T-helper 1 cell (primary cell): ENCODE data around the gene SYCN.

ENCODE experiments used
- DNase-seq, 5 donors: peaks; one replicate each; pipeline ENCODE4 v3.0.0-alpha.2; 2012 to 2020

Gene SYCN

DNA sequence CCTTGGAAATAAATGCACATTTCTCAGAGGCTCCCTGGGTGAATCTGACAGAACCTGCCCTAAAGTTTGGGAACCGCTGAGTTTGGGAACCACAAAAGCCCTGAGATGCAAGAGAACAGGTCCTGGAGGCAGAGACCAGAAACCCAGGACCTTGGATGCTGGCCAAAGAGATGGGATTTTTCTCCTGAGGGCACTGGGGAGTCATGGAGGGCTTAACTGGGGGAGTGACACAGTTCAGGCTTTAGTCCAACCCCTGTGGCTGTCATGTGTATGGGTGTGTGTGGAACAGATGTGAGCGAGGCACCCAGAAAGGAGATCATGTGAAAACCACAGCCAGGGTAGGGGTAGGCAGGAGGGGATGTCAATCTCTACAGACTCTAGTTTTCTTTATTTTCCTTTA, 11.2 kb downstream of the SYCN start:
- no peak for DNase-seq

DNA sequence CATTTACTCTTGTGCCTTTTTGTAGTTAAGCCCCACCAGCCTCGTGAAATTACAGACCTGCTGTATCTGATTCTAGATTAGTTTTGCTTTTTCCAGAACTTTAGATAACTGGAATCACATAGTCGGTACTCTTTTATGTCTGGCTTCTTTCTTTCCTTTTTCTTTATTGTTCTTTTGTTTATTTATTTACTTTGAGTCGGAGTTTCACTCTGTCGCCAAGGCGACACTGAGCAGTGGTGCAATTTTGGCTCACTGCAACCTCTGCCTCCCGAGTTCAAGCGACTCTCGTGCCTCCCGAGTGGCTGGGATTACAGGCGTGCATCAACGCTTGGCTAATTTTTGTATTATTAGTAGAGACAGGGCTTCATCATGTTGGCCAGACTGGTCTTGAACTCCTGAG, 13.3 kb downstream of the SYCN start:
- no peak for DNase-seq

GRCh38 chr19:39188960-39189359, 15.1 kb downstream of the SYCN start:
- no peak for DNase-seq

- no peak for DNase-seq
These were observed 16.5 kb downstream of the SYCN start for GRCh38 chr19:39187552-39187943.

DNA sequence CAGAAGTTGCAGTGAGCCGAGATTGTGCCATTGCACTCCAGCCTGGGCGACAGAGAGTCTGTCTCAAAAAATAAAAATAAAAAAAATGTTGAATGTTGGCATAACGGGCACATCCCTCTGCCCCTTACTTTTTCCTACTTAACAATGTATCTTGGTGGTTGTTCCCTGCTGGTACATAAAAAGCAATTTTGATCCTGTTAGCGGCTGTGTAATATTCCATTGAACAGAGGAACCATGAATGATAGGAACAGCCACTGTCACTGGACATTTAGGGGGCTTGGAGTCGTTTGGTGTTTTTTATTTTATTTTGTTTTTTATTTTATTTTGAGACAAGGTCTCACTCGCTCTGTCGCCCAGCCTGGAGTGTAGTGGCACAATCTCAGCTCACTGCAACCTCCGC, 17.7 kb downstream of the SYCN start:
- no peak for DNase-seq

DNA sequence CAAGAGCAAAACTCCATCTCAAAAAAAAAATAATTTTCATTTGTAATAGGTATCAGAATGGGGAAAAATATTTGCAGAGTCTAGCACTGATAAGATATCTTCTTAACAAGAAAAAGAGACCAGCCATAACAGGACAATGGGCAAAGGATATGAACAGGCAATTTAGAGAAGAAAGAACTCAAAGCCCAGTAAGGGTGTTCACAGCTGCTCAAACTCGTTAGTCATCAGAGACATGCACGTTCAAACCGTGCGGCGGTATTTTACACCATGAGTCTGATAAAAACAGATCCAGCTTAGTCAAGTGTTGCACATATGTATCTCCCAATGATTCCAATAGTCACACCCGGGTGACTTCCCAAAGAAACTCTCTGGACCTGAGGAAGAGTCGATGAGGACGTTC, 21.0 kb downstream of the SYCN start:
- DNase-seq, result no peak

DNA sequence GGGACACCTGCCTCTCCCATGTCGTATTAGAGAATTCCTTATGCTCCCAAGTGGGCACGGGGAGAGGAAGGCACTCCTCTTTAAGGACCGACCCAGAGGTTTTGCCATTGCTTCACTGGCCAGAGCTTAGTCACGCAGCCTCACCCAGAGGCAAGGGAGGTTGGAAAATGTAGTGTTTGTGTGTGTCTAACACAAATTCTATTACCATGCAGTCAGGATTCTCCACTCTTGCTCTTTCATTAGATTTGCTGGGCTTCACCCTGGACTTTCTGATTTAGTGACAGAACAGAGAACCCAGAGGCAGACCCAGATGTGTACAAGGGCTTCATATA, 21.9 kb downstream of the SYCN start:
- DNase-seq, result no peak

DNA sequence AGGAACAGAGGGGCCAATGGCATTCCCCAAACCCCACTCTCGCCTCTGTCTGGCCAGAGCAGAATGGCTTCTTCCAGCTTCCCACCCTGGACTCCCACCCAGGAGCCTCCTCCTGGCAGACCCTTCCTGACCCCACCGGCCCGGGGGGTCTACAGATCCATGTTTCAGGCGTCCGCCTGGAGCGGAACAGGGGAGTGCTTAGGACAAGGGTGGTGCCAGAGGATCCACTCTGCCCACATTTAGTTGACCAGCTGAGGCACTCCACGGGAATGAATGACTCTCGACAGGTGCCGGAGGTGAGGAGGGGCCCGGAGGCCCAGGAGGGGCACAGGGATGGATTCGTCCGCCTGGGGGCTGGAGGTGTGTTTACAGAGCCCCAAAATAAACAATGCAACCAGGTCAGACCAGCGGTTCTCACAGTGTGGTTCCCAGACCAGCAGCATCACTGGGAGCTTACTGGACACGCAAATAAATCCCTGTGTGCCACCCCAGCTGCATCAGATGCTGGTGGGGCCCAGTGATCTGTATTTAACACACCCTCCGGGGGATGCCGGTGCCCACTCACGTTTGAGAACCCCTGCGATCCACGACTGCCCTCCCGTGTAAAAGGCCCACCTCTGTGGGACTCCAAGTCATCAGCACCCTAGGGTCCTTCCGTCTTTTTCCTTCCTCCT, 22.4 kb downstream of the SYCN start:
- no peak for DNase-seq

GRCh38 chr19:39180749-39181148, 23.3 kb downstream of the SYCN start:
- DNase-seq, result no peak

DNA sequence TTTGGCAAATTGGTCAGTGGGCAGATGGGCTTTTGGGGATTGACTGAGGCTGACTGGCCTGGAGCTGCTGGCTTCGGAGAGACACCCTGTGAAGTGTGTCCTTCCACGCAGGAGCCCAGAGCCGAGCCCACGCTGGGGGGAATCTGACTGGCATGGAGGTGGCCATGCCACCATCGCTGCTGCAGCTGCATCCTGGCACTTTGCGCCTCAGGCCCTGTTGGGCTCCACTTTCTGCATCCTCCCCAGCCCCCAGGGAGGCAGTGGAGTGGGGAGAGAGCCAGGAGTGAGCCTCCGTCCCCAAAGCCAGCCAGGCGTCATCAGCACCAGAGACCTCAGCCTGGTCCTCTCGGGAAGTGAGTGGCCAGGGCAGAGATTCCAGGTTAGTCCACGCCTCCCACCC, 24.3 kb downstream of the SYCN start:
- no peak for DNase-seq

DNA sequence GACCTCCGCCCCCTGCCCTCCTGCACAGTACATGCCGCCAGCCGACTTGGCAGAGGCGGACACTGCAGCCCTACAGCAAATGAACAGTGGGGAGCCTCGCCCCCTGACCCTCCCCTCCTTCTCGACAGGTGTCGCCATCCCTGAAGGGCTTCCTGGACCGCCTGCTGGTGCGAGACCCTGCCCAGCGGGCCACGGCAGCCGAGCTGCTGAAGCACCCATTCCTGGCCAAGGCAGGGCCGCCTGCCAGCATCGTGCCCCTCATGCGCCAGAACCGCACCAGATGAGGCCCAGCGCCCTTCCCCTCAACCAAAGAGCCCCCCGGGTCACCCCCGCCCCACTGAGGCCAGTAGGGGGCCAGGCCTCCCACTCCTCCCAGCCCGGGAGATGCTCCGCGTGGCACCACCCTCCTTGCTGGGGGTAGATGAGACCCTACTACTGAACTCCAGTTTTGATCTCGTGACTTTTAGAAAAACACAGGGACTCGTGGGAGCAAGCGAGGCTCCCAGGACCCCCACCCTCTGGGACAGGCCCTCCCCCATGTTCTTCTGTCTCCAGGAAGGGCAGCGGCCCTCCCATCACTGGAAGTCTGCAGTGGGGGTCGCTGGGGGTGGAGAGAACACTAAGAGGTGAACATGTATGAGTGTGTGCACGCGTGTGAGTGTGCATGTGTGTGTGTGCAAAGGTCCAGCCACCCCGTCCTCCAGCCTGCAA, 25.6 kb downstream of the SYCN start:
- no peak for DNase-seq

DNA sequence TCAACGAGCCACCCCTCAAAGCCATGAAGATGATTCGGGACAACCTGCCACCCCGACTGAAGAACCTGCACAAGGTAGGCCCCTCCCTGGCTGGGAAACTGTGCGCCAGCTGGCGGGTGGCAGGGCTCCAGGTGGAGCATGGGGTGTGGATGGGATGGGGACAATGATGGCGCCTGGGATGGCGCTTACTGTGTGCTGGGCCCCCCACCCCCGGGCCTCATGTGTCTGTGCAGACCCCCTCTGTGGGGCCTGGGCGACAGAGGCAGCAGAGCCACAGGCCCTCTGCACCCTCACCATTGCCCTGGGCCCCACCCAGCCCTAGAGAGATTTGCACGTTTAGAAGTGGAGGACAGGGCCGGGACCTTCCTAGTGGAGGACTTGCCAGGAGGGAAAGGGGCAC, 26.3 kb downstream of the SYCN start:
- DNase-seq, result no peak

DNA sequence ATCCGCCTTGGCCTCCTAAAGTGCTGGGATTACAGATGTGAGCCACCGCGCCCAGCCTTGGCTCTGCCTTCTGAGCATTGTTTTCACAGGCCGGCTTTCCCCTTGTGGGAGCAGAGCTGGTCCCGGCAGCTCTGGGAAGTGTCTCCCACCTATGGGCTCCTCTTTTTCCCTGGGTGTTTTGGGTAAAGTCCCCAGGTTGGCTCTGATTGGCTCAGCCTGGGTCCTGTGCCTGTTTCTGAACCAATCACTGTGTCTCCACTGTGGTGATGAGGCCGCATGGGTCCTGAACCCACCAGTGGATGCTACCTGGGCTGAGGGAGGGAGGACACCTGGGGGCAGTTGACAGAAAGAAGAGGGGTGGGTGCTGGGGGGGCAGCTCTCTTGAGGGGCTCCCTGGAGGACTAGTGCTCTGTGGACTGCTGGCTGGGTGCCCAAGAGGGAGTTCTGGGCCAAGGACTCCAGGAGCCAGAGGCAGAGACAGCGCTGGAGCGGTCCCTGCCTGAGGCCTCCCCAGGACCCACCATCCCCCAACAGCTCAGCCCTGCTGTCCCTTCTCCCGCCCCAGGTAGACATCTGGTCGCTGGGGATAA, 26.9 kb downstream of the SYCN start:
- no peak for DNase-seq

DNA sequence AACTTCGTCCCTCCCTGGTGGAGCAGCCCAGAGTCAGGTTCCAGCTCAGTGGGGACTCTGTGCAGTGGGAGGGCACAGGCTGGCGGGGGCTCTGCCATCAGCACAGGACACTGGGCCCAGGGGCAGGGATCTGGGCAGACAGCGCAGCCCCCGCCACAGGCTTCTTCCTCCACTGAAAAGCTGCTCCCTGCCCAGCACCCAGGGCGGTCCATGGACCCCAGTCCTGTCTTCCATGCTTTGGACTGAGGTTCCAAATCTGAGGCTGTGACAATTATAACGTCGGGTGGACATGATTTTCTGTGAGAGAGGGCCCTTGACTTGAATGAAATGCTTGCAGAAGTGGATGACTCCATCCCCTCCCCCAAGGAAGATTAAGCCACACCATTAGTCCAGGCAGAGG, 28.5 kb downstream of the SYCN start:
- DNase-seq, result no peak

GRCh38 chr19:39174558-39175544, 29.2 kb downstream of the SYCN start:
- no peak for DNase-seq

DNA sequence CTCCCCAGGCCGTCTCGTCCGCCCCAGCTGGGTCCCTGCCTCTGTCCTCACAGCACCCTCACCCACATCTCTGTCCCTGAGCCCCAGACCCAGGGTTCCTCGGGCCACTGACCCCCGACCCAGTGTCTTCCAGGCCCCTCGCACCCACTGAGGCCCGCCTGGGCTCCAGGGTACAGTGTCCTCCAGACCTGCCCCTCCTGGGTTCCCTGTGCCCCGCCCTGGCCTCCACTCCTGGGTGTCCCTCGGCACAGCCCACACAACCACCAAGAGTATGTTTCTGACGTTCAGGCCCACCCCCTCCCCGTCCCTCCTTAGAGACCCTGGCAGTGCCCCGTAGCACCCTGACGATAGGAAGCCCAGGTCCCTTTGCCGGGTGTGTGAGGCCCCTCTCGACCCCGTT, 29.9 kb downstream of the SYCN start:
- no peak for DNase-seq

- DNase-seq, result no peak
These were observed 30.5 kb downstream of the SYCN start for GRCh38 chr19:39173502-39173991.

DNA sequence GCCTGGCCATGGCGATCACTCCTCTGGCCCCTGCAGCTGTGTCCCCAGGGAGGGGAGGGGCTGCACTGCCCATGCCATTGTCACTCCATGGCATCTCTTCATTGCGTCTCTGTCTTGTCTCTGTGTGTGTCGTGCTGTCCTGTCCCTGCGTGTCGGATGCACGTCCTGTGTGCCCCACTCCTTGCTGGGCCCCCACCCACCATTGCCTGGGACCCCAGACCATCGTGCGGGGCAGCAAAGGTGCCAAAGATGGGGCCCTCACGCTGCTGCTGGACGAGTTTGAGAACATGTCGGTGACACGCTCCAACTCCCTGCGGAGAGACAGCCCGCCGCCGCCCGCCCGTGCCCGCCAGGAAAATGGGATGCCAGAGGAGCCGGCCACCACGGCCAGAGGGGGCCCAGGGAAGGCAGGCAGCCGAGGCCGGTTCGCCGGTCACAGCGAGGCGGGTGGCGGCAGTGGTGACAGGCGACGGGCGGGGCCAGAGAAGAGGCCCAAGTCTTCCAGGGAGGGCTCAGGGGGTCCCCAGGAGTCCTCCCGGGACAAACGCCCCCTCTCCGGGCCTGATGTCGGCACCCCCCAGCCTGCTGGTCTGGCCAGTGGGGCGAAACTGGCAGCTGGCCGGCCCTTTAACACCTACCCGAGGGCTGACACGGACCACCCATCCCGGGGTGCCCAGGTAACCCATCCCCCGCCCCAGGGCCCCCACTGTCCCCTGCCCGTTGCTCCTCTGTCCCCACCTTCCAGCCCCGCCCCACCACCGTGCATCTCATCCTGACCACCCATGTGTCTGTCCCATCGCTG, 31.2 kb downstream of the SYCN start:
- no peak for DNase-seq

- DNase-seq, result no peak
These were observed 32.3 kb downstream of the SYCN start for GRCh38 chr19:39171479-39172465.

- no peak for DNase-seq
These were observed 33.5 kb downstream of the SYCN start for GRCh38 chr19:39170386-39171231.
